Measurements from ENCODE around the gene DLGAP1. TPM values are rescaled to one million over a fixed set of nuclear protein-coding genes. Genes with fewer than 3 reads are reported as not detected.

The DLGAP1 gene
- polyA plus RNA-seq, 1 of the 3 experiments (the other 2 are of a cell fraction), result not detected

DNA sequence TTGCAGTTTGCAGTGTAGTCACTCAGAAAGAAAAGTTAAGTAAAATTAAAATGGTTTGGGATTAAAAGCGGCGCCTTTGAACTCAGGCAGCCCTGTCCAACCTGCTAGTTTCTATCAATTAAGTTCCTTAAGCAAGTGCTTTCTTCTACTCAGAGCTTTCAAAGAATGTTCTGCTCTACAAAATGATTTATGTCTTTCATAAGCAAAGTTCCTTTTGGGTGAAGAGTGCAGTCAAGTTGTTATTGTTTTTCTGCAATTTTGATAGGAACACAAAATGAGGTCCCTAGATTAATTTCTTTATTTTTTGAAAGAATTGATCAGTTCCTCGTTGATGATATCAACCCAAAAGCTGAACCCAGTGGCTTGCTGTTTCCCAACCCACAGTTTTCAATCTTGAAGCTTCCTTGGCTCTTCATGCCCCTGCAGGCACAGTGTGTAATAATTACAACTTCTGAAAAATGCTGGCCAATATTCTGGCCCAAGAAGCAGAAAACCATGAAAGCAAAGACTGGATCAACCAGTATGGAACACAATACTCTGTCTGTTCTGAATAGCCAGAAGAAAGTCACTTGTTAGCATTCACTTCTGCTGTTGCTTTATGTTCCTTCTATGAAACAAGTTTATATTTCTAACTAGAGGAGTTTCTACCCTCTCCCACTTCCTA is 916.0 kb downstream of the DLGAP1 start:
- TF ChIP-seq REST (IDR thresholded peaks at IDR 0.05; ENCODE audit: low read depth, low read length) (no peak), MEF2A (IDR thresholded peaks at IDR 0.05; ENCODE audit: borderline replicate concordance, low read depth) (no peak), GABPA (IDR thresholded peaks at IDR 0.05; ENCODE audit: low read depth) (no peak), CHD2 (IDR thresholded peaks at IDR 0.05; ENCODE audit: low read length, partially characterized antibody) (no peak), TEAD4 (IDR thresholded peaks at IDR 0.05; ENCODE audit: borderline replicate concordance, insufficient read depth) (no peak), EZH2phosphoT487 (IDR thresholded peaks at IDR 0.05; ENCODE audit: borderline replicate concordance, low read depth) (no peak), ELF1 (IDR thresholded peaks at IDR 0.05) (no peak), FOSL2 (IDR thresholded peaks at IDR 0.05; ENCODE audit: borderline replicate concordance, low read depth) (no peak), USF1 (IDR thresholded peaks at IDR 0.05; ENCODE audit: borderline replicate concordance, low read depth) (no peak), RXRA (IDR thresholded peaks at IDR 0.05; ENCODE audit: borderline replicate concordance, low read depth) (no peak), JUND (IDR thresholded peaks at IDR 0.05) (no peak), USF2 (IDR thresholded peaks at IDR 0.05; ENCODE audit: borderline replicate concordance, low read depth, low read length) (no peak), SIN3A (IDR thresholded peaks at IDR 0.05; ENCODE audit: borderline replicate concordance, low read depth, low read length) (no peak), RCOR1 (IDR thresholded peaks at IDR 0.05; ENCODE audit: low read length) (no peak), MXI1 (IDR thresholded peaks at IDR 0.05; ENCODE audit: low read depth, low read length) (no peak), YY1 (IDR thresholded peaks at IDR 0.05; ENCODE audit: low read depth) (no peak), MAX (IDR thresholded peaks at IDR 0.05; ENCODE audit: low read depth) (no peak)
- 63% methylated on average over 3 of the region's 3 CpGs for WGBS (ENCODE audit: low lambda C conversion rate)
- CTCF ChIA-PET, result interaction anchor here (1.9 to 2.0 kb wide), 2 partner anchors 46 to 85 kb away, joined by 4 to 9 read pairs; no protein-coding TSS in a partner anchor

More for the DNA sequence above, 916.0 kb downstream of the DLGAP1 start:
- no peak overlapping the region for H3K4me3 ChIP-seq (ENCODE audit: low read depth in 2 of 2, low read length in 1 of 2)
- no peak for DNase-seq
- no peaks in the 10 kb centered on the region for H3K27me3 ChIP-seq (ENCODE audit: insufficient read depth)
- no peaks in the 10 kb centered on the region for H3F3A ChIP-seq (replicated peaks; ENCODE audit: insufficient read depth)
- H3K4me1 ChIP-seq (ENCODE audit: control insufficient read depth in 1 of 2, insufficient read depth in 2 of 2, low read depth in 1 of 2, low read length in 1 of 2), result no peaks in the 10 kb centered on the region
- H3K27ac ChIP-seq (ENCODE audit: low read depth in 2 of 2, low read length in 1 of 2), result no peak overlapping the region
- no peaks in the 10 kb centered on the region for H3K79me2 ChIP-seq (ENCODE audit: insufficient read depth)
- no peak overlapping the region for H2AFZ ChIP-seq (ENCODE audit: low read depth)
- H3K9me3 ChIP-seq, result no peaks in the 10 kb centered on the region
- H3K4me2 ChIP-seq, result no peak overlapping the region
- no peaks in the 10 kb centered on the region for H3K9me2 ChIP-seq
- H3K9ac ChIP-seq, result no peak overlapping the region
- H3K36me3 ChIP-seq (replicated peaks in 1 of 2; ENCODE audit: control insufficient read depth in 1 of 2, insufficient read depth in 2 of 2, low read length in 1 of 2), result no peaks in the 10 kb centered on the region
- POLR2A ChIA-PET, result no interaction called here
- H4K20me1 ChIP-seq (ENCODE audit: insufficient read depth), result no peaks in the 10 kb centered on the region
